A549 (cell line): ENCODE results near the gene SHLD2.

ENCODE experiments used
- CTCF ChIP-seq: fragments of >200 bp; sonication (Bioruptor Twin); formaldehyde crosslinking; IDR thresholded peaks from 3 replicates; pipeline ENCODE4 v1.5.1; 2016
- EHMT2 ChIP-seq: fragments of 200-600 bp; sonication (generic); IDR thresholded peaks from 2 replicates; pipeline ENCODE4 v1.6.1; 2016; ENCODE audit warnings: antibody characterized with exemption, low read depth, mild to moderate bottlenecking, moderate library complexity

DNA sequence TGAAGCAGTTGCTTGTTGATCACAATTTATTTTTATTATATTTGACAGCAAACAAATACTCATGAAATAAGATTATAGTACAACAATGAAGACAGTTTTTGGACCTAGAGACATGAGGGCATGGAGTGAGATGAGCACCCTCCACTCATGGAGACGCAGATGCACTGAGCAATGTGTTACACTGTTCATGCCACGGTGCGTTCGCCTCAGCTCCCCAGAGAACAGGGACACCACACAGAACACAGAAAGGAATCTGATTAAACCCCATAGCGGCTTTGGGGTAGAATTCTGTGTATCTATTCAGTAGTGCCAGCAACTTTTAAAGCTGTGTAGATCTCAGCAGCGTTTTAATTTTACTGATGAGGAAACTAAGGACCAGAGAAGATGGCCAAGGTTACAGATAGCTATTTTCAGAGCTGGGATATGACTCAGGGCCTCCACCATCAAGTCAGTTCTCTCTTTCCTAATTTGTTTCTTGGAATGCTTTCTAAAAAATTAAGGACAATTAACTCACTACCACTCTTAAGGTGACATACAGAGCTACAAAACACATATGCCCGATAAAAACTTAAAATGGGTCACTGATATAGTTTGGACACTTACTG, 41.3 kb upstream of the SHLD2 start:
- TF ChIP-seq EHMT2 (no peak), CTCF (no peak)
